WTC11 (cell line): ENCODE results near the gene MRM3.

Experiments
- CBFB ChIP-seq: sonication (generic); formaldehyde crosslinking; IDR thresholded peaks from 2 replicates; pipeline ENCODE4 v1.8.1; 2022; ENCODE audit warnings: mild to moderate bottlenecking, low read depth, missing genetic modification reagents
- CTCF ChIP-seq: fragments of 200-600 bp; IDR thresholded peaks from 2 replicates; pipeline ENCODE4 v1.8.0; 2022; ENCODE audit warnings: antibody characterized with exemption
- KAT7 ChIP-seq: sonication (generic); formaldehyde crosslinking; IDR thresholded peaks from 2 replicates; pipeline ENCODE4 v1.8.1; 2023; ENCODE audit warnings: missing genetic modification reagents, mild to moderate bottlenecking, borderline replicate concordance
- MAX ChIP-seq: sonication (generic); formaldehyde crosslinking; IDR thresholded peaks from 2 replicates; pipeline ENCODE4 v1.8.0; 2022; ENCODE audit warnings: mild to moderate bottlenecking, missing genetic modification reagents
- SP1 ChIP-seq: sonication (generic); formaldehyde crosslinking; conservative IDR thresholded peaks from 2 replicates; pipeline ENCODE4 v1.8.1; 2022; ENCODE audit warnings: missing genetic modification reagents
- USF2 ChIP-seq: sonication (generic); formaldehyde crosslinking; IDR thresholded peaks from 2 replicates; pipeline ENCODE4 v1.8.1; 2023; ENCODE audit warnings: mild to moderate bottlenecking, missing genetic modification reagents, moderate library complexity

GRCh38 chr17:836151-836550 is 54.0 kb downstream of the MRM3 start:
- TF ChIP-seq MAX (CRISPR knock-in tag) = no peak
- TF ChIP-seq USF2 = no peak
- TF ChIP-seq KAT7 (CRISPR knock-in tag) = no peak
- no peak for TF ChIP-seq CTCF
- no peak for TF ChIP-seq CBFB (CRISPR knock-in tag)
- TF ChIP-seq SP1 = no peak
